OCI-LY3 (cell line): ENCODE data around the gene GNAI2.
A peak's percentile ranks its signal among the peaks of the same experiment; 100 is the strongest.

ENCODE experiments used
- H2AFZ ChIP-seq: fragments of 200-600, 300-600 bp; shearing (Covaris generic); 2 replicates; pipeline ENCODE4 v1.6.0; 2014; ENCODE audit warnings: antibody characterized with exemption, low read depth, low read length
- H3K27ac ChIP-seq: fragments of 200-600, 300-600 bp; sonication (generic); 2 replicates; pipeline ENCODE4 v1.5.1; 2014; ENCODE audit warnings: mild to moderate bottlenecking, low read length, moderate library complexity, mixed read lengths
- H3K27me3 ChIP-seq: fragments of 200-600, 300-600 bp; sonication (generic); 2 replicates; pipeline ENCODE4 v1.6.1; 2014; ENCODE audit warnings: low read depth, low read length, mixed read lengths
- H3K36me3 ChIP-seq: fragments of 200-600, 300-600 bp; sonication (generic); replicated peaks from 2 replicates; pipeline ENCODE3; 2014; ENCODE audit warnings: low read depth, low read length, mixed read lengths
- H3K4me1 ChIP-seq: fragments of 300-600, 200-600 bp; sonication (generic); 2 replicates; pipeline ENCODE4 v1.6.1; 2014; ENCODE audit warnings: low read length, mixed read lengths
- H3K4me2 ChIP-seq: fragments of 200-600, 300-600 bp; sonication (generic); 2 replicates; pipeline ENCODE4 v1.6.1; 2014; ENCODE audit warnings: low read length, mixed read lengths
- H3K4me3 ChIP-seq: fragments of 300-600, 200-600 bp; sonication (generic); 2 replicates; pipeline ENCODE4 v1.5.1; 2014; ENCODE audit warnings: antibody characterized with exemption, mild to moderate bottlenecking, low read length, moderate library complexity
- H3K79me2 ChIP-seq: fragments of 300-600, 200-600 bp; shearing (Covaris generic); 2 replicates; pipeline ENCODE4 v1.6.1; 2014; ENCODE audit warnings: mild to moderate bottlenecking, low read length, mixed read lengths
- H3K9ac ChIP-seq: fragments of 300-600, 200-600 bp; shearing (Covaris generic); 2 replicates; pipeline ENCODE4 v1.6.0; 2014; ENCODE audit warnings: mild to moderate bottlenecking, low read length, moderate library complexity
- H3K9me3 ChIP-seq: fragments of 200-600, 300-600 bp; shearing (Covaris generic); 2 replicates; pipeline ENCODE4 v1.6.1; 2014; ENCODE audit warnings: low read length, mixed read lengths; ENCODE audit not compliant: insufficient read depth
- H4K20me1 ChIP-seq: fragments of 200-600, 300-600 bp; sonication (generic); 2 replicates; pipeline ENCODE4 v1.6.1; 2016; ENCODE audit warnings: low read length, mixed read lengths; ENCODE audit not compliant: insufficient read depth
- CTCF ChIP-seq: fragments of 200-600, 300-600 bp; sonication (generic); IDR thresholded peaks from 2 replicates; pipeline ENCODE4 v1.5.1; 2014; ENCODE audit warnings: antibody characterized with exemption, low read length, low read depth
- EZH2phosphoT487 ChIP-seq: fragments of 200-600 bp; shearing (Covaris generic); IDR thresholded peaks from 2 replicates; pipeline ENCODE4 v1.6.1; 2018; ENCODE audit warnings: antibody characterized with exemption, mixed run types, low read depth

Gene GNAI2

GRCh38 chr3:50299638-50299928 is 63.6 kb downstream of the GNAI2 start:
- H3K36me3 ChIP-seq: no peaks in the 10 kb centered on the region
- H3K27me3 ChIP-seq: no peaks in the 10 kb centered on the region
- H3K9ac ChIP-seq: peak overlapping the region; percentile 56
- peak overlapping the region; percentile 83 for H3K4me2 ChIP-seq
- peak overlapping the region; percentile 78 for H3K4me3 ChIP-seq
- no peaks in the 10 kb centered on the region for H3K9me3 ChIP-seq
- peaks cover 16% of the 10 kb centered on the region for H3K4me1 ChIP-seq
- H4K20me1 ChIP-seq: no peaks in the 10 kb centered on the region
- peak overlapping the region; percentile 38; the same call in 1 of the 2 replicates for H2AFZ ChIP-seq
- TF ChIP-seq EZH2phosphoT487 (no peak), CTCF (no peak)
- 0 out of 2 replicates have a peak, but pooled peaks cover 7% of the 10 kb centered on the region for H3K79me2 ChIP-seq
- H3K27ac ChIP-seq: peak overlapping the region; percentile 10; the same call in 1 of the 2 replicates

GRCh38 chr3:50299929-50300680 is 64.1 kb downstream of the GNAI2 start:
- peak overlapping the region; percentile 38; the same call in 1 of the 2 replicates for H2AFZ ChIP-seq
- TF ChIP-seq EZH2phosphoT487 (no peak), CTCF (no peak)
- H3K4me1 ChIP-seq: peaks cover 16% of the 10 kb centered on the region
- no peaks in the 10 kb centered on the region for H3K27me3 ChIP-seq
- peak overlapping the region; percentile 10; the same call in 1 of the 2 replicates for H3K27ac ChIP-seq
- no peaks in the 10 kb centered on the region for H3K36me3 ChIP-seq
- no peaks in the 10 kb centered on the region for H4K20me1 ChIP-seq
- peak overlapping the region; percentile 56 for H3K9ac ChIP-seq
- H3K4me3 ChIP-seq: peak overlapping the region; percentile 78
- peak overlapping the region; percentile 83 for H3K4me2 ChIP-seq
- H3K9me3 ChIP-seq: no peaks in the 10 kb centered on the region
- H3K79me2 ChIP-seq: 0 out of 2 replicates have a peak, but pooled peaks cover 7% of the 10 kb centered on the region

GRCh38 chr3:50300681-50301254 is 64.8 kb downstream of the GNAI2 start:
- Histone ChIP-seq H3K27ac (no peak overlapping the region), H3K9ac (no peak overlapping the region), H3K4me1 (peaks cover 16% of the 10 kb centered on the region), H2AFZ (no peak overlapping the region), H3K79me2 (0 out of 2 replicates have a peak, but pooled peaks cover 7% of the 10 kb centered on the region), H3K36me3 (no peaks in the 10 kb centered on the region), H3K4me2 (peak overlapping the region; percentile 83), H3K4me3 (peak overlapping the region; percentile 78; the same call in 1 of the 2 replicates), H4K20me1 (no peaks in the 10 kb centered on the region), H3K27me3 (no peaks in the 10 kb centered on the region), H3K9me3 (no peaks in the 10 kb centered on the region)
- TF ChIP-seq CTCF (no peak), EZH2phosphoT487 (no peak)
